HG03025 (cell line): Measurements from ENCODE around the gene BEST2.
"Not testable (repeated sequence)": the region's sequence is repeated elsewhere in the genome, so short reads cannot be mapped to it uniquely, and the experiment has no call there.

Experiments used
- ATAC-seq: cut with Tn5 transposase; IDR thresholded peaks from one replicate; pipeline ENCODE4 v1.9.1; 2021; ENCODE audit warnings: mild to moderate bottlenecking, moderate library complexity; ENCODE audit not compliant: unreplicated experiment, low FRiP score

BEST2 gene

DNA sequence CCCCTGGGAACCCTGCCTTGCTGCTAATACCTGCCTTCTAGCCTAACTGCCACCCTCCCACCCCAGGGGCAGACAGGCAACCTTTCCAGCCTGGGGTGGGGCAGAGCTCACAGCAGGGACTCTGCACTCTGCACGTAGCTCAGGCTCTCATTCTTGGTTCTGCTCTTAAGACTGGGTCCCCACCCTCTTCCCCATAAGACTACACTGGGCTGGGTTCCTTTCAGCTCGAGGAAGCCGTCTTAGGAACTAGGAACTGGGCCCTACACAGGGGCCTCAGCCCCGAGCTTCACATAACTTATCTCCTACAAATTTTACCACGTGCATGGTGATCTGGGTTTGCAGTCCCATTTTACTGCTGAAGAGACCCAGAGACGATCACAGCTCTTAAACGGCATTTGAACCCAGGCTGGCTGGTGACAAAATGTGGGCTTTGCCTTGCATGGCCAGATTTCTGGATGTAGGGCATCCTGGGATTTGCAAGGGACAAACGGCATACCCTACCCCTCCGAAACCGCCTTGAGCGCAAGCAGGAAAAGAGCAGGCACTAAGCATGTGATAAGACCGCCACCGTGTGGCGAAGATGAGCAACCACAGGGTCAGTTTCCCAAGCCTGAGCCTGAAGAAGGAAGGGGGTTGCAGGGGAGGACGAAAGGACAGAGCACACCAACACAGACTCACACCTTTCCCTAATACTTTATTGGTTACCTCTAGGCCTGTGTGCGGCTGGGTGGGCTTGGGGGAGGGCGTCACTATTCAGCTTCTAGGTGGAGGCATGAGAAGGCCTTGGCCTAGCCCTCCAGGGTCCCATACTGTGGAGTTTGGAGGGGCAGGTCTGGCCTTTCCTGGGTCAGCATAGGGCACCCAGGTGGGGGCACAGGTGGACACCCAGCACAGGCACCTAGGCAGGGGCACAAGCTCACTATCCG is 44.8 kb downstream of the BEST2 start:
- no peak for ATAC-seq

DNA sequence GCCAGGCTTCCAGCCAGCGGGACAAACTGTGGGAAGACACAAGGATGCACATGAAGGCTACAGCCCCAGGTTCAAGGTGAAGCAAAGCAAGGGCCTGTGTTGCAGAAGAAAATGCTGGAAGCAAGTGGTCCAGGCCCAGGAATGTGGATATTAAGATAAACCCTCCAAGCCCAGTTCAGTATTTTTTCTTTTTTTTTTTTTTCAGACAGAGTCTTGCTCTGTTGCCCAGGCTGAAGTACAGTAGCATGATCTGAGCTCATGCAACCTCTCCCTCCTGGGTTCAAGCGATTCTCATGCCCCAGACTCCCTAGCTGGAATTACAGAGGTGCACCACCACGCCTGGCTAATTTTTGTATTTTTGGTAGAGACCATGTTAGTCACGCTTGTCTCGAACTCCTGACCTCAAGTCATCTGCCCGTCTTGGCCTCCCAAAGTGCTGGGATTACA is 45.6 kb downstream of the BEST2 start:
- ATAC-seq: no peak

DNA sequence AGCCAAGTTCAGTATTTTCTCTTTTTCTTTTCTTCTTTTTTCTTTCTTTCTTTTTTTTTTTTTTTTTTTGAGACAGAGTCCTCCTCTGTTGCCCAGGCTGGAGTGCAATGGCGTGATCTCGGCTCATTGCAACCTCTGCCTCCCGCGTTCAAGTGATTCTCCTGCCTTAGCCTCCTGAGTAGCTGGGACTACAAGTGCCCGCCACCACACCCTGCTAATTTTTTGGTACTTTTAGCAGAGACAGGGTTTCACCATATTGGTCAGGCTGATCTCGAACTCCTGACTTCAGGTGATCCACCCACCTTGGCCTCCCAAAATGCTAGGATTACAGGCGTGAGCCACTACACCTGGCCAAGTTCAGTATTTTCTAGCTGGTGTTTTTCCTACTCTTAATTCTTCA is 46.0 kb downstream of the BEST2 start:
- not testable (repeated sequence) for ATAC-seq

DNA sequence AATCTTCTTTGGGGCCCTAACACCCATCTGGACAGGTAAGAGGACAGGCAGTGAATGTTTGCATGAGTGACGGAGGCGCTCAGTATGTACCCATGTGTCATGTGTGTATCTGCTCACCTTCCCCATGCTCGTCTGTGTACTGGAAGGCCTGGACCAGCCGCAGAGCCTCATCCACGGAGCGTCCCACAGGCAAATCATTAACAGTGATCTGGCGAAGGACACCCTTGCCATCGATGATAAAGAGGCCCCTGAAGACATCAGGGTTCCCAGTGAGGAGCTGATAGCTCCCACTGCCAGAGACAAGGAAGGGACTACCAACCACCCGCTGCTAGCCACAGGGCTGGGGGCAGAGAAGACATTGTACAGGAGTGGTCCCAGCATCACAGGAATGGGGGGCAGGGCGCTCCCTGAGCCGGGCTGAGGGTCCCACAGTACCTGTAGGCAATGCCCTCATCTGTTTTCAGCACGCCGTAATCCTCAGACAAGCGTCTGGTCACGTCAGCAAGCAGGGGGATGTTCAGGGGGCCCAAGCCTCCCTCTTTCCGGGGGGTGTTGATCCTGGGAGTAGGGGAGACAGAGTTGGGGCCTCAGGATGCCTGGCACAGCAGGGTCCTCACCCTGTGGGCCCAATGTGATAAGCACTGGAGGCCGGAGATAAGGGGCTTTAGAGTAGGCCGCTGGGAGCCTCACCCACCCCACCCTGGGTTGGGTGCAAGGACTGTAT is 48.3 kb downstream of the BEST2 start:
- ATAC-seq: no peak

DNA sequence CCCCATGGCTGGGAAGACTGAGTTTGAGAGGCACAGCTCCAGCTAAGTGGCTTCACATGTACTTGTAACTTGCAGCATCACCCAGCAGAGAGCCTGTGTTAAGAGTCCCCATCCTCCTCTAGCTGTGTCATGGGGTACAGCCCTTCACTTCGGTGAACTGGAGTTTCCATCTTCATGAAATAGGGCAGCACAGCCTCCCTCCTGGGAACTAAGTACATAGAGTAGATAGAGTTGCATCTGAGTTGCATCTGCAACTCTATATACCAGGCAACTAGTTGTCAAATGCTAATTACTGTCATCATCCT is 48.8 kb downstream of the BEST2 start:
- no peak for ATAC-seq

DNA sequence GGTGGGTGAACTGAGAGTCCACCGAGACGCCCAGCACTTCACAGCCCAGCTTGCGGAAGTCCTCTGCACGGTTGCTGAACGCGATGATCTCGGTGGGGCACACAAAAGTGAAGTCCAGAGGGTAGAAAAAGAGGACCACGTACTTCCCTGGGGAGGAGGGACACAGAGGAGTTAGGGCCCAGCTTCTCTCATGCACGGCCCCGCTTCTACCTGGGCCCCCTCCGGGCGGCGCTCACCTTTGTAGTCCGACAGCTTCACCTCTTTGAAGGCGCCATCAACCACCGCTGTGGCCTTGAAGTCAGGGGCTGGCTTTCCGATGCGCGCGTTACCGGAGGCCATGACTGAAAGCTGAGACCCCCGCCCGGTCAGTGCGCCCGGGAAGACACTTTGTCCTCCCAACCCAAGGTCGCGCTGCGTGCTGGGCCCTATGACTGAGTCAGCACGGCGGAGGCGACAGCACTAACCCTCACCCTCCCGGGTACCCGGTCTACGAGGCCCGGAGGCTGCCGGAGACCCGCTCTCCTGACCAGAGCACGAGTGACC is 49.4 kb downstream of the BEST2 start:
- no peak for ATAC-seq

DNA sequence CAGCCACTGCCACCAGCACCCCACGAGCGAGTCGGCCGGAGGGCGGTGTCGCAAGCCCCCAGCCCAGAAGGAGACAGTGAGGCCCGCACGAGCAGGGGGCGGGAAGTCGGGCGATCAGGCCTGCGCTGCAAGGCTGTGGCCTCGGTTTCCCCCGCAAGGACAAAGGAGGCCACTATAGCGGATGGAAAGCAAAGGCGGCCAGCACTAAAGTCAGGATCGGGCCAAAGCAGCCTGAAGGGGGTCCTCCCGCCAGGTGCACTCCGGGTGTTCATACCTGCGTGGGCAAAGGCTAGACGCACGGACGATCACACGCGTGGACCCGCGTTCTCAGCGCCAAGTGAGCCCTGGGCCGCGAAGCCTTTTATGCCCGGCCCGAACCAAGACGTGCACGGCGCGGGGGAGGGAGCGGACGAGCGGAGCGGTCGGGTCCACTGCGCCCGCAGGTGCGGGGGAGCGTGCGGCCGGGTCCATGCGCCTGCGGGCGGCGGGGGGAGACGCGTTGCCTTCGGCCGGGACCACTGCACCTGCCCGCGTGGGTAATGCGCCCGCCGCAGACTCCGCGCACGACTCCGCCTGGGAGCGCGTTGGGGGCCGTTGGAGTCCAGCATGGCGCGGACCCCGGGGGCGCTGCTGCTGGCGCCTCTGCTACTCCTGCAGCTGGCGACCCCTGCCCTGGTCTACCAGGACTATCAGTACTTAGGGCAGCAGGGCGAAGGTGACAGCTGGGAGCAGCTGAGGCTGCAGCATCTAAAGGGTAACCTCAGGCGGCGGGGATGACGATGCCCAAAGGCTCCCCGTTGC is 50.1 kb downstream of the BEST2 start, which contains the start of the genes PRDX2 and THSD8:
Gene PRDX2 (minus strand): TSS at position 335 of the 801 bp plus-strand sequence. CDS start 539 bp downstream, outside the sequence.
Gene THSD8 (plus strand): TSS at position 604 of the 801 bp plus-strand sequence. CDS start 3 bp downstream, at position 607.
- no peak for ATAC-seq

DNA sequence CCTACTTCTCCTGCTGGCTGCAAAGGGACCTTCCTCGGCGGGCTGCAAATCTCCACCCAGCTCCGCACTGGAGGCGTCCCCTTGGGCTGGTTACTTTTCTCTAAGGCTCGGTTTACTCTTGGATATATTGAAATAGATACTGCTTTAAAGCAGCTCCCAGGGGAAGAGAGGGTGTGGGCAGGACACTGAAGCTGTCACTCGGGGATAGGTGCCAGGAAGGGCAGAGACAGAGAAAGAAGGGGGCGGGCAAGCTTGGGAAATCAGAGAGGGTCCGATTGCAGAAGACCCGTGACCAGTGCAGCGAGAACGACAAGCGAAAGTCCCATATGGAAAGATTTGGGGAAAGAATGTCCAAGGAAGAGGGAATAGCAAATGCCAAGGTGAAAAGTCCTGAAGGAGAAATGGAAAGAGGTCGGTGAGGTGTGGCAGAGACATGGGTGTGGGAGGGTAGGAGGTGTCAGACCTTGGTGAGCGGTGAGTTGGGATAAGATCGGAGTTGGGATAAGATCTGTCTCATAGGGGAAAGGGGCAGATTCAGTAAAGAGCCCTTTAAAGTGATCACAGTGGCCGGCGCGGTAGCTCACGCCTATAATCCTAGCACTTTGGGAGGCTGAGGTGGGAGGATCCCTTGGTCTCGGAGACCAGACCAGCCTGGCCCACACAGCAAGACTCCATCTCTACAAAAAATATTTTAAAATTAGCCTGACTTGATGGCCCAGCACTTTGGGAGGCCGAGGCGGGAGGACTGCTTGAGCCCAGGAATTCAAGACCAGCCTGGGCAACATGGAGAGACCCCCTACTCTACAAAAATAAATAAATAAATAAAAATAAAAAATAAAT is 50.9 kb downstream of the BEST2 start:
- no peak for ATAC-seq

DNA sequence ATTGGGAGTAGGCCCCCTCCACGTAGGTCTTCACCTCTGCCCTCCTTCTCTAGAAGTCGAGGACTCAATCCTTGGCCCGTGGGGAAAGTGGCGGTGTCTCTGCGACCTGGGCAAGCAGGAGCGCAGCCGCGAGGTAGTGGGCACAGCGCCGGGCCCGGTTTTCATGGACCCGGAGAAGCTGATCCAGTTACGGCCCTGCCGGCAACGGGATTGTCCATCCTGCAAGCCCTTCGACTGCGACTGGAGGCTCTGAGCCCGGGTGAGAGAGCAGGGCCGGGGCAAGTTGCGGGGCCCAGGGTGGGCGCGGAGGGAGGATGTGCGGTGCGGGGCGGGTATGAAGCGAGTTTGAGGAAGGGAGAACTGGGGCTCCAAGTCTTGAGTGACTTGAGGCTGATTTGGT is 52.5 kb downstream of the BEST2 start:
- ATAC-seq: no peak

DNA sequence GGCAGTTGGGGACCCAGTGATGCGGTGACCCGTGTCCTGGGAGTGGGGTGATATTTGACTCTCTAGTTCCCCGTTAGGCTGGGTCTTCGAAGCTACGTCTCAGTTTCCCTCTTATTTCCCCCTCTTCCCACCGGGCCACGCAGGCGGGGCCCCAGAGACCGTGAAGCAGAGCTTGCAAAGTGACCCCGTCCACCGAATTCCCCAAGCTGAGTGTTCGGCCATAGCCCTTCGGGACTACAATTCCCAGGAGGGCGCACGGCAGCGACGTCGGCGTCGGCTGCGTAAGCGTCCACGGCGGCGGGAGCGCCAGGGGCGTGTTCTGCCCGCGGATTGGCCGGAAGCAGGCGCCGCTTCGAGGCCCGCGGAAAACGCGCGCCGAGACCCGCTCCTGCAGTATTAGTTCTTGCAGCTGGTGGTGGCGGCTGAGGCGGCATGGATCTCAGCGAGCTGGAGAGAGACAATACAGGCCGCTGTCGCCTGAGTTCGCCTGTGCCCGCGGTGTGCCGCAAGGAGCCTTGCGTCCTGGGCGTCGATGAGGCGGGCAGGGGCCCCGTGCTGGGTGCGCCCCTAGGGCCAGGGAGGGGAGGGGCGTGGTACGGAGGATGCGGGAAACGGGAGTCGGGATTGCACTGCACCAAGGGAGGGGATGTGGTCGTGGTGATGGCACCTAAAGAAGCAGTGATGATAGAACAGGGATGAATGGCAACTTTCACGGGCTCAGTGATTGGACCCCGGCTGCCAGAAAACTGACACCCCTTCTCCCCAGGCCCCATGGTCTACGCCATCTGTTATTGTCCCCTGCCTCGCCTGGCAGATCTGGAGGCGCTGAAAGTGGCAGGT is 54.9 kb downstream of the BEST2 start, which contains the start of gene RNASEH2A:
Gene RNASEH2A (plus strand): TSS at position 343 of the 840 bp plus-strand sequence. CDS start 90 bp downstream, at position 433.
- ATAC-seq: no peak
